Liver (tissue), 9 donors: ENCODE data around the gene TOP1. TPM values are rescaled to one million over a fixed set of nuclear protein-coding genes. Genes with fewer than 3 reads are reported as not detected.

ENCODE experiments used
- DNase-seq: peaks from one replicate; pipeline ENCODE4 v3.0.0-alpha.2; 2017; ENCODE audit warnings: low spot score
- H3K27ac ChIP-seq, 2 donors: one replicate each; pipeline ENCODE4 v1.7.0; 2013; ENCODE audit warnings: inconsistent platforms in 2 of 2, low read length in 2 of 2, control low read depth in 1 of 2, low read depth in 1 of 2, mild to moderate bottlenecking in 1 of 2
- H3K27me3 ChIP-seq, 4 donors: one replicate each; pipeline versions ENCODE4 v1.6.1 to v1.7.0; 2013; ENCODE audit warnings: low read length in 3 of 4, inconsistent platforms in 1 of 4, mild to moderate bottlenecking in 1 of 4, moderate library complexity in 1 of 4; ENCODE audit not compliant: control insufficient read depth in 4 of 4, insufficient read depth in 4 of 4
- H3K36me3 ChIP-seq, 4 donors: one replicate each; pipeline versions ENCODE4 v1.6.1 to v1.7.0; 2013; ENCODE audit warnings: low read length in 3 of 4, mild to moderate bottlenecking in 3 of 4, low read depth in 1 of 4, moderate library complexity in 1 of 4; ENCODE audit not compliant: control insufficient read depth in 4 of 4, insufficient read depth in 3 of 4
- H3K4me1 ChIP-seq, 4 donors: one replicate each; pipeline versions ENCODE4 v1.6.1 to v1.7.0; 2013; ENCODE audit warnings: low read length in 3 of 4, mild to moderate bottlenecking in 3 of 4, moderate library complexity in 1 of 4; ENCODE audit not compliant: control insufficient read depth in 4 of 4, insufficient read depth in 4 of 4
- H3K4me3 ChIP-seq, 3 donors: one replicate each; pipeline versions ENCODE4 v1.6.1 to v1.7.0; 2013; ENCODE audit warnings: low read length in 3 of 3, control low read depth in 1 of 3, low read depth in 1 of 3, mild to moderate bottlenecking in 1 of 3
- H3K9ac ChIP-seq, 2 donors: one replicate each; pipeline ENCODE4 v1.7.0; 2013; ENCODE audit warnings: low read length in 2 of 2, mild to moderate bottlenecking in 2 of 2, moderate library complexity in 2 of 2, control low read depth in 1 of 2, low read depth in 1 of 2
- H3K9me3 ChIP-seq, 4 donors: one replicate each; pipeline versions ENCODE4 v1.6.1 to v1.7.0; 2013; ENCODE audit warnings: low read length in 3 of 4; ENCODE audit not compliant: control insufficient read depth in 4 of 4
- CTCF ChIP-seq: fragments of 150-350 bp; IDR thresholded peaks from 2 replicates; pipeline ENCODE4 v1.5.1; 2017; ENCODE audit warnings: improper control_type of control experiment, low read depth, low read length; ENCODE audit not compliant: missing input control
- EGR1 ChIP-seq, 2 donors: IDR thresholded peaks; 2 replicates each; pipeline ENCODE4 v1.6.1; 2016 to 2018; ENCODE audit warnings: antibody characterized with exemption in 2 of 2, low read depth in 2 of 2
- FOXA1 ChIP-seq: IDR thresholded peaks from 2 replicates; pipeline ENCODE4 v1.6.1; 2016; ENCODE audit warnings: antibody characterized with exemption
- FOXA2 ChIP-seq: IDR thresholded peaks from 2 replicates; pipeline ENCODE4 v1.6.1; 2016; ENCODE audit warnings: antibody characterized with exemption
- GABPA ChIP-seq, 2 donors: IDR thresholded peaks in 1 of 2; conservative IDR thresholded peaks in 1 of 2; 2 replicates each; pipeline ENCODE4 v1.6.1; 2016; ENCODE audit warnings: antibody characterized with exemption in 2 of 2, mild to moderate bottlenecking in 1 of 2, moderate library complexity in 1 of 2
- HNF4G ChIP-seq: IDR thresholded peaks from 2 replicates; pipeline ENCODE4 v1.6.1; 2016; ENCODE audit warnings: antibody characterized with exemption
- JUND ChIP-seq, 2 donors: IDR thresholded peaks; 2 replicates each; pipeline ENCODE4 v1.6.1; 2016; ENCODE audit warnings: antibody characterized with exemption in 2 of 2
- RAD21 ChIP-seq, 2 donors: IDR thresholded peaks; 2 replicates each; pipeline ENCODE4 v1.6.1; 2016; ENCODE audit warnings: antibody characterized with exemption in 2 of 2, mild to moderate bottlenecking in 2 of 2
- REST ChIP-seq: IDR thresholded peaks from 2 replicates; pipeline ENCODE4 v1.6.1; 2016; ENCODE audit warnings: antibody characterized with exemption, mild to moderate bottlenecking
- RXRA ChIP-seq, 2 donors: IDR thresholded peaks; 2 replicates each; pipeline ENCODE4 v1.6.1; 2017 to 2018; ENCODE audit warnings: antibody characterized with exemption in 2 of 2, mild to moderate bottlenecking in 1 of 2
- SP1 ChIP-seq: IDR thresholded peaks from 2 replicates; pipeline ENCODE4 v1.6.1; 2018; ENCODE audit warnings: antibody characterized with exemption, mild to moderate bottlenecking
- YY1 ChIP-seq: IDR thresholded peaks from 2 replicates; pipeline ENCODE4 v1.6.1; 2016; ENCODE audit warnings: antibody characterized with exemption, mild to moderate bottlenecking
- ZBTB33 ChIP-seq: IDR thresholded peaks from 2 replicates; pipeline ENCODE4 v1.6.1; 2016; ENCODE audit warnings: antibody characterized with exemption
- WGBS: extraction: QIAGEN DNeasy Blood & Tissue Kit; methylation state at CpG from one replicate; pipeline ENCODE4 v1.1.7; 2013; 5-methylcytosine and 5-hydroxymethylcytosine counted together
- polyA plus RNA-seq, 2 donors: library from polyadenylated mRNA; stranded (reverse) in 1 of 2; unstranded in 1 of 2; fragments of 200-250 nt in 1 of 2; fragments of >200 nt in 1 of 2; fragmentation: Nextera tagmentation in 1 of 2; extraction: Ambion mirVana in 1 of 2; gene quantifications; one replicate each; pipeline versions ENCODE4 v1.2.1 to v1.2.3, GENCODE V29; 2013 to 2015
- total RNA-seq, 2 donors: library from RNA; depleted of rRNA; stranded (reverse); fragments of >200 nt; gene quantifications; one replicate each; pipeline ENCODE4 v1.2.3, GENCODE V29; 2014
- TF ChIP-seq, protein P1 (sequence below): IDR thresholded peaks from 2 replicates; pipeline ENCODE4 v1.6.1; 2016; ENCODE audit warnings: antibody characterized with exemption
- donor health status: healthy.
- donor health status: healthy.
- donor health status: healthy.
- donor health status: healthy.
- donor health status: healthy.

TOP1 gene
- total and polyA plus RNA-seq, 4 donors: 13.7 to 62.1 (median 19.4) TPM

- no peak for TF ChIP-seq SP1
- no peak for TF ChIP-seq HNF4G
These were observed 140.6 kb downstream of the TOP1 start (continued) for GRCh38 chr20:41169162-41169690.

DNA sequence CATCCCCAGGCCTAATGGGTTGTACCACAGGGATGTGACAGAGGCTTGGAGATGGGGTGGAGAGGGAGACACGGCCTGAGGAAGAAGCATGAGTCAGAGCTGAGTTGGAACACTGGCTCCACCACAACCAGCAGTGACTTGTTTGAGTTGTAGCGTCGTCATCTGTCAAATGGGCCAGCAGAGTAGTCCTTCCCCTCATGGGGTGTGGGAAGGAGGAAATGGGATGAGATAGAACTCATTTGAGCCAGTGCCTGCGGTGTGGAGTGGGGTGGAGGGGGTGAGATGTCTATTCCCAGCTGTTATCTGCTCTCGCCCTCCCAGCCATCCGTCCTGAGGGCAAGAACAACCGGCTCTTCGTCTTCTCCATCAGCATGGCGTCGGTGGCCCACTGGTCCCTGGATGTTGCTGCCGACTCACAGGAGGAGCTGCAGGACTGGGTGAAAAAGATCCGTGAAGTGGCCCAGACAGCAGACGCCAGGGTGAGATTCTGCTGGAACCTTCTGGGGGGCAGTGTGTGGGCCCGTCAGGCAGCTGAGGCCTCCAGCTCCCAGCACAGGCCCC, 141.2 kb downstream of the TOP1 start:
- TF ChIP-seq JUND (IDR thresholded peaks at IDR 0.05): no peak
- no peak for TF ChIP-seq FOXA1
- TF ChIP-seq FOXA2: no peak
- TF ChIP-seq SP1: no peak
- TF ChIP-seq RXRA (IDR thresholded peaks at IDR 0.05): no peak
- no peak for TF ChIP-seq ZBTB33
- no peak for TF ChIP-seq EGR1 (IDR thresholded peaks at IDR 0.05; ENCODE audit: low read depth in 2 of 2)
- no peak for TF ChIP-seq REST
- TF ChIP-seq CTCF: no peak
- TF ChIP-seq RAD21 (IDR thresholded peaks at IDR 0.05): no peak
- TF ChIP-seq YY1: no peak
- TF ChIP-seq GABPA (IDR thresholded peaks at IDR 0.05 in 1 of 2, conservative IDR thresholded peaks at IDR 0.05 in 1 of 2): no peak
- TF ChIP-seq, protein P1, sequence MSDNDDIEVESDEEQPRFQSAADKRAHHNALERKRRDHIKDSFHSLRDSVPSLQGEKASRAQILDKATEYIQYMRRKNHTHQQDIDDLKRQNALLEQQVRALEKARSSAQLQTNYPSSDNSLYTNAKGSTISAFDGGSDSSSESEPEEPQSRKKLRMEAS: no peak
- 94% methylated on average over 14 of the region's 14 CpGs for WGBS
- H3K36me3 ChIP-seq: peaks cover 4 to 58% (median 17%) of the 10 kb centered on the region in 4 donors
- H3K9me3 ChIP-seq: no peaks in the 10 kb centered on the region
- no peaks in the 10 kb centered on the region for H3K27me3 ChIP-seq
- no peak overlapping the region for H3K9ac ChIP-seq
- DNase-seq: no peak
- peaks cover 0 to 5% (median 0%) of the 10 kb centered on the region in 4 donors for H3K4me1 ChIP-seq
- H3K4me3 ChIP-seq: no peak overlapping the region
- no peak overlapping the region for H3K27ac ChIP-seq
